GM19468 (cell line): Measurements from ENCODE around the gene DAGLA.
"Not testable (repeated sequence)": the region's sequence is repeated elsewhere in the genome, so short reads cannot be mapped to it uniquely, and the experiment has no call there.

Source experiments
- ATAC-seq: cut with Tn5 transposase; IDR thresholded peaks from one replicate; pipeline ENCODE4 v1.9.1; 2021; ENCODE audit warnings: mild to moderate bottlenecking, moderate library complexity, moderate number of reproducible peaks; ENCODE audit not compliant: unreplicated experiment; ENCODE audit errors: extremely low read depth

Gene DAGLA

GRCh38 chr11:61659413-61660196 is 20.6 kb upstream of the DAGLA start:
- no peak for ATAC-seq

DNA sequence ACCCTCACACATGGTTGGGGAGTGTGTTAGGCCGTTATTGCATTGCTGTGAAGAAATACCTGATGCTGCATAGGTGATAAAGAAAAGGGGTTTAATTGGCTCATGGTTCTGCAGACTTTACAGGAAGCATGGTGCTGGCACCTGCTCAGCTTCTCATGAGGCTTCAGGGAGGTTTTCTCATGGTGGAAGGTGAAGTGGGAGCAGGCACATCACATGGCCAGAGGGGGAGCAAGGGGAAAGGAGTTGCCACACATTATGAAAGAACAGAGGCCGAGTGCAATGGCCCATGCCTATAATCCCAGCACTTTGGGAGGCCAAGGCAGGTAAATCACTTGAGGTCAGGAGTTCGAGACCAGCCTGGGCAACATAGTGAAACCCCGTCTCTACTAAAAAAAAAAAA is 19.2 kb upstream of the DAGLA start:
- not testable (repeated sequence) for ATAC-seq

DNA sequence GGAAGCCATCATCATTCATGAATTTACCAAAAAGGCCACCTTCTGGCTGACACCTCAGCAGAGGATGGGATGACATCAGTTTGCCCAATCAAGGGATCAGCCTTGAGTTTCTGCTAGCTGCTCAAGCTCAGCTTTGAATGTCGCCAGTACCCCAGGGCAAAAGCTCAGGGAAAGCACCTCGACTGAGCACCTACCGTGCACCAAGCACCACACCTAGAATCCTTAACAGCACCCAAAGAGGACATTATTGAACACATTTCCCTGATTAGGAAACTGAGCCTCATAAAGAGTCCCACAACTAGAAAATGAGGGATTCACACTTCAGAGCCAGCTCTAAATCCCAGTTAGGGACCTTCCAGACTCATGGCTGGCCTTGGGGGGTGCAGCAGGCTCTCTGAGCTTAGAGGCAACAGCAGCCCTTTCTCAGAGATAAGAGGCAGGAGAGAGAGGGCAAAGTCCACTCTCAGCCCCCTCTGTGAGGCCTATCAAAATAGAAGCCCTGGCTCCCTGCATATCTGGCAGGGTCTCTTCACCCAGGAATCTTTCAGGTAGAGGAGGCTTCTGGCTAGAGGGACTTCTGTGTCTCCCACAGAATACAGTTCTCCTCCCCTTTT is 13.4 kb upstream of the DAGLA start:
- no peak for ATAC-seq

DNA sequence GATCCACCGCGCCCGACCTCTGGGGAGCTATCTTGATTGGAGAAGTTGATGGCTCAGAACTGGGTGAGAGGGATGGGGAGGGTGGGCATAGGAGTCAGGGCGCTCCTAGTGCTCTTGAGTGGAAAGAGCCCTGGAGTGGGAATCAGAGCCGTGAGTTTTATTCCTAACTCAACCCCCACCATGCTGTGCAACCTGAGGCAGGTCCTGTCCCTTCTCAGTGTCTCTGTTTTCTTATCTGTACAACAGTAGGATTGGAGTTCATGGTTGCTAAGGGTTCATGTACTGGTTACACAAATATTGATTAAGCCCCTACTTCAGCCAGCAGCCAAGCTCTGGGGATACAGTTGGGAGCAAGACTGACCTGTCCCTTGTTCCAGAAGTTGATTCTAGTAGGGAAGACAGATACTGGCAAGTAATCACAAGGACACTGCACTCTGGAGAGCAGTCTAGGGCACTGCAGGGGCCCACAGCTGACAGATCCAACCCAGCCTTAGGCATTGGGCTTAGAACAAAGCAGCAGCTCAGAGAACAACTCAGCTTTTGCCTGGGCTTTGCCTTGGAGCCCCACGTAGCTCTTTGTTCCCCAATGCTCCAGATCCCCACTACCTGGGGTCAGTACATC is 12.4 kb upstream of the DAGLA start:
- ATAC-seq: no peak

DNA sequence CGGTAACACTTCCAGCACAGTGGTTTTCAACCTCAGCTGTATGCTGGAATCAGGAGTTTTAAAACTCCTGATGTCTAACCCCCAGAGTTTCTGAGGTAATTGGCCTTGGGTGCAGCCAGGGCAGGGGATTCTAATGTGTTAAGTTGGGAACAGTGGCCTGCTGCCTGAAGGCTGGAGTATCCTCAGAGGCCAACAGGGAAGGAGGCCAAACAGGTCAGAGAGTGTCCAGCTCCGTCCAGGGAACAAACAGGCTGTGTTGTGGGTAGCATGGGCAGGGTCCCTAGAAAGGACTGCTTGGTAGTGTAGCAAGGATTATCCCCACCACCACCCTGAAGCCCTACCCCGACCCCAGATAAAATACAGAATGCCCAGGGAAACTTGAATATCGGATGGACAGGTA is 10.8 kb upstream of the DAGLA start:
- ATAC-seq: no peak

- no peak for ATAC-seq
Observed at GRCh38 chr11:61670626-61671025, 9.6 kb upstream of the DAGLA start.

GRCh38 chr11:61671527-61671926 is 8.7 kb upstream of the DAGLA start:
- ATAC-seq: no peak

GRCh38 chr11:61673946-61674467 is 6.2 kb upstream of the DAGLA start:
- ATAC-seq: not testable (repeated sequence)

GRCh38 chr11:61675826-61676225 is 4.4 kb upstream of the DAGLA start:
- no peak for ATAC-seq

- ATAC-seq: no peak
Observed at GRCh38 chr11:61679296-61679695, 895 bp upstream of the DAGLA start.

GRCh38 chr11:61680622-61681221 is 531 bp downstream of the DAGLA start:
- no peak for ATAC-seq

GRCh38 chr11:61682093-61682732 is 2.0 kb downstream of the DAGLA start:
- no peak for ATAC-seq

DNA sequence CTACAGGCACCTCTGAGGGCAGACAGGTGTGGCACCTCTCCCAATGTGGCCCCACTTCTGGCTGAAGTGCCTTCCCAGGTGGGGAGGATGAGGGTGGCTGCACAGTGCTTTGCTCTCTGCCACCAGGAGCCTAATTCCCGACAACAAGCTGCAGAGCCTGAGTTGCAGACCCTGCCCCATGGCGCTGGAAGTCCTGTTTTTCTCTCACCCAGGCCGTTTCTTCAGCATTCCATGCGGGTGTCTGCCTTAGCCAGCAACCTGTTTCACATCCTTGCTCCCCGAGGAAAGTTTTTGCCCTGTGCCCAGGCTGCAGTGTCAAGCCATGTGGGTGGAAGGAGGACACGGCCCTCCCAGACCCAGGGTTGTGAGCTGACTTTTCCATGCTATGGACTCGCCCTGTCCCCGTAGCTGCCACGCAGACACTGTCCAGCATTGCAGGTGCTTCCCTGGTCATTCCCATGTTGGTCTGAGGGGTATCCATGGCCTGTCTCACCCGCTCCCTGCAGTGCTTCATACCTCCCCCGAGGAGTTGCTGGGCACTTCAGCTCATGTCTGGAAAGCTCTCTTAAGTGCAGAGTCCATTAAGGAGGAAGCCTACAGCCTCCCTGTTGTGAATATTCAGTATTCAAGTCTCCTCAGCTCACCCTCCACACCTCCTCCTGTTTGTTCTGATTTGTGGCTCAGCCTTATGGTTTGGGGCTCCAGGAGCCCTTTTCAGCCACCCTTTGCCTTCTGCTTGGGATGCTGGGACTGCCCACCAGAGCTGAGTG is 2.9 kb downstream of the DAGLA start:
- ATAC-seq: no peak

- no peak for ATAC-seq
Observed at GRCh38 chr11:61683961-61684869, 4.0 kb downstream of the DAGLA start.

DNA sequence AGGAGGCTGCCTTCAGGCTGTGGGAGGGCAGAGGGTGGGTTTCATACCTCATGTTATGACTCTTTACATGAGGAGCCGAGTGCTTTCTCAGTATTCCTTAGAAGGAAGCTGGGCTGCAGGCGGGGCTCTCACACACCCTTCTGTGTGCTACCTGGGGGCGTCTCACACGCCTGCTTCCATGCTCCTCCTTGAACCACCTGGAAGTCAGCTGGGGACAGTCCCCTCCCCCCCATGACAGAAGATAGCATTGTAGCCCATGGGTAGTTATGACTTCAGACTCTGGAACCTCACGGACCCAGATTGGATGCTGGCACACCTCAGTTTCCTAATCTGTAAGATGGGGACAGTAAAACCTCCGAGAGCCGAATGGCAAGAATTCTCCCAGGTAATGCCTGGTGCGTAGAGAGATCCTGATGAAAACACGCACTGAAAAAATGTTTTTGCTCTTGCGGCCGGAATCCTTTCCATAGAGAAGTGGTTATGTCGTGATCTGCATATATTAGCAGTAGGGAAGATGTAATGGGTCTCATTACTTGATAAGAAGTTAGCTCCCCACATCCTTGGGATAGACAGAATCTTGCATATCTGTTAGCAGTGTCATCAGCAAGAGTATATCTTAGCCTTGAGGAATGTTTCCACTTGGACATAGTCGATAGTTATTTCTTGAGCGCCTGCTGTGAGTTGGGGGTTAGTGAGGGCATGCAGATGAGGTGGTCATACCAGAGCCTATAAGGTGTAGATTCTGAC is 4.9 kb downstream of the DAGLA start:
- ATAC-seq: no peak

GRCh38 chr11:61685617-61685967 is 5.4 kb downstream of the DAGLA start:
- no peak for ATAC-seq

- ATAC-seq: no peak
Observed at GRCh38 chr11:61686066-61686465, 5.9 kb downstream of the DAGLA start.

DNA sequence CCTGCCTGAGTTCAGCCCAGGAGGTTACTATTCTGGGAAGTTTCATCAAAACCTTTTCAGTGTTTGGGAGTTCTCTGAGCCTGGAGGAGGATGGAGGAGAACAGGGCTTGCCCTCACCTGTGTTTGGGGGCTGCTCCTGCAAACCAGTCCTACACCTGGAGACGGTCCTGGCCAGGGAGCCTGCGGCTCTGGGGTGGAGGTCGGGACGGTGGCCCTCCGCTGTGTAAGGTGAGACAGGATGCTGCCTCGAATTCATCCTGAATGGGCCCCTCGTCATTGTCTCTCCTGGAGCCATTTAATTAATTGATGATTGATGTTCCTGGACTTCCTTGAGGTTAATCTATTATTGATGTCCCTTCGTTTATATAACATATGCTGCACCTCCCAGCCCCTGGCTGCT is 6.3 kb downstream of the DAGLA start:
- ATAC-seq: no peak
